ENCODE results near the gene NR0B2. TPM values are rescaled to one million over a fixed set of nuclear protein-coding genes. Genes with fewer than 3 reads are reported as not detected.

The NR0B2 gene
- total RNA-seq, 1 experiment from 2014 or later, result not detected

- peak overlapping the region; percentile 93 for H3K4me2 ChIP-seq (ENCODE audit: low read length)
- peaks cover 35% of the 10 kb centered on the region for H3K79me2 ChIP-seq (ENCODE audit: low read length)
- intact Hi-C loops (cut with micrococcal nuclease), result no loop called here
- ATAC-seq (peak; percentile 28), DNase-seq (no peak)
- H3K27ac ChIP-seq (ENCODE audit: low read length), result peak overlapping the region; percentile 46
- CTCF ChIA-PET, result interaction anchor here (0.6 kb wide), 1 partner anchor 64 kb away, joined by 6 read pairs; the partner anchor contains the start of gene ZDHHC18
- peaks cover 16% of the 10 kb centered on the region for H3K4me1 ChIP-seq (ENCODE audit: insufficient read depth, low read length)
- TF ChIP-seq CTCF (conservative IDR thresholded peaks at IDR 0.05; ENCODE audit: low read depth, low read length) (no peak), EZH2 (IDR thresholded peaks at IDR 0.05; ENCODE audit: low read length, unreplicated experiment) (no peak), EZH2phosphoT487 (IDR thresholded peaks at IDR 0.05; ENCODE audit: borderline replicate concordance, low read length) (no peak)
- no peaks in the 10 kb centered on the region for H3F3A ChIP-seq (ENCODE audit: low read length, unreplicated experiment)
- H3K9ac ChIP-seq (ENCODE audit: low read length), result peak overlapping the region; percentile 84
- TSS peak; percentile 99 for BruUV-seq (replicated peaks)
- H3K9me3 ChIP-seq (ENCODE audit: low read length), result no peaks in the 10 kb centered on the region
- peak overlapping the region; percentile 77 for H2AFZ ChIP-seq (ENCODE audit: low read length)
- no peaks in the 10 kb centered on the region for H4K20me1 ChIP-seq (ENCODE audit: low read length)
- H3K27me3 ChIP-seq (ENCODE audit: low read length), result no peaks in the 10 kb centered on the region
- peaks cover 32% of the 10 kb centered on the region for H3K36me3 ChIP-seq (ENCODE audit: low read depth, low read length)
- no peaks in the 10 kb centered on the region for H3K9me2 ChIP-seq (replicated peaks; ENCODE audit: low read length)
- H3K4me3 ChIP-seq (ENCODE audit: low read length), result peak overlapping the region; percentile 95
- POLR2A ChIA-PET (ENCODE audit: unreplicated experiment), result interaction anchor here (0.6 to 0.7 kb wide), 2 partner anchors 9 to 17 kb away, joined by 3 to 7 read pairs; no protein-coding TSS in a partner anchor
Observed at GRCh38 chr1:26890467-26890796, 23.3 kb downstream of the NR0B2 start.

- Histone ChIP-seq H4K20me1 (ENCODE audit: low read length) (no peaks in the 10 kb centered on the region), H2AFZ (ENCODE audit: low read length) (peak within 1 kb of the TSS; percentile 77), H3K79me2 (ENCODE audit: low read length) (peaks cover 37% of the 10 kb centered on the region), H3K9me3 (ENCODE audit: low read length) (no peaks in the 10 kb centered on the region), H3K36me3 (ENCODE audit: low read depth, low read length) (peaks cover 39% of the 10 kb centered on the region), H3K27ac (ENCODE audit: low read length) (peak within 1 kb of the TSS; percentile 46), H3K4me2 (ENCODE audit: low read length) (peak within 1 kb of the TSS; percentile 93), H3K9me2 (replicated peaks; ENCODE audit: low read length) (no peaks in the 10 kb centered on the region), H3K9ac (ENCODE audit: low read length) (peak within 1 kb of the TSS; percentile 84), H3K4me1 (ENCODE audit: insufficient read depth, low read length) (peaks cover 16% of the 10 kb centered on the region), H3F3A (ENCODE audit: low read length, unreplicated experiment) (no peaks in the 10 kb centered on the region), H3K4me3 (ENCODE audit: low read length) (peak within 1 kb of the TSS; percentile 95), H3K27me3 (ENCODE audit: low read length) (no peaks in the 10 kb centered on the region)
- CTCF ChIA-PET, result interaction anchor here (0.6 kb wide), 1 partner anchor 64 kb away, joined by 6 read pairs; the partner anchor contains the start of gene ZDHHC18
- POLR2A ChIA-PET (ENCODE audit: unreplicated experiment), result interaction anchor here (0.6 to 0.7 kb wide), 3 partner anchors 10 to 360 kb away, joined by 3 to 7 read pairs (median 3); partner anchors contain the start of gene RPS6KA1
- ATAC-seq (peak; percentile 95), DNase-seq (peak; percentile 72)
- intact Hi-C loops (cut with micrococcal nuclease), result no loop called here
- TF ChIP-seq EZH2phosphoT487 (IDR thresholded peaks at IDR 0.05; ENCODE audit: borderline replicate concordance, low read length), result no peak
- TF ChIP-seq EZH2 (IDR thresholded peaks at IDR 0.05; ENCODE audit: low read length, unreplicated experiment), result no peak
- no peak for TF ChIP-seq CTCF (conservative IDR thresholded peaks at IDR 0.05; ENCODE audit: low read depth, low read length)
- no TSS peak for BruUV-seq (replicated peaks)
Observed at GRCh38 chr1:26889551-26890466, 24.0 kb downstream of the NR0B2 start, which contains the start of gene GPN2. TSS of gene GPN2 (minus strand) at chr1:26890283. CDS start at chr1:26890096, 187 bp downstream.
